GM23338 (cell line): ENCODE results near the gene ADRA2A. TPM values are rescaled to one million over a fixed set of nuclear protein-coding genes. Genes with fewer than 3 reads are reported as not detected.

ENCODE experiments used
- ATAC-seq: fragments of 200-7000 bp; cut with Tn5 transposase; 3 replicates; pipeline ENCODE4 v1.9.1; 2020
- DNase-seq: peaks from one replicate; pipeline ENCODE4 v3.0.0-alpha.2; 2015; ENCODE audit warnings: low spot score
- H2AFZ ChIP-seq: fragments of 200-600 bp; sonication (generic); 2 replicates; pipeline ENCODE4 v1.8.0; 2016; ENCODE audit warnings: antibody characterized with exemption, mild to moderate bottlenecking, moderate library complexity
- H3F3A ChIP-seq: fragments of 200-600 bp; sonication (generic); replicated peaks from 2 replicates; pipeline ENCODE4 v1.8.0; 2017; ENCODE audit warnings: antibody characterized with exemption, mixed run types, low read depth
- H3K27ac ChIP-seq: fragments of 200-600 bp; sonication (generic); 2 replicates; pipeline ENCODE4 v1.6.1; 2016; ENCODE audit warnings: low read depth
- H3K27me3 ChIP-seq: fragments of 200-600 bp; sonication (generic); 2 replicates; pipeline ENCODE4 v1.8.0; 2016; ENCODE audit warnings: mild to moderate bottlenecking, mixed run types, moderate library complexity; ENCODE audit not compliant: insufficient read depth
- H3K36me3 ChIP-seq: fragments of 200-600 bp; sonication (generic); 2 replicates; pipeline ENCODE4 v1.8.0; 2016; ENCODE audit warnings: mild to moderate bottlenecking; ENCODE audit not compliant: insufficient read depth
- H3K4me1 ChIP-seq: fragments of 200-600 bp; sonication (generic); 2 replicates; pipeline ENCODE4 v1.8.0; 2016; ENCODE audit warnings: mild to moderate bottlenecking, moderate library complexity; ENCODE audit not compliant: insufficient read depth
- H3K4me2 ChIP-seq: fragments of 200-600 bp; sonication (generic); 2 replicates; pipeline ENCODE4 v1.7.1; 2017; ENCODE audit warnings: mixed run types
- H3K4me3 ChIP-seq: fragments of 200-600 bp; sonication (generic); 2 replicates; pipeline ENCODE4 v1.6.1; 2016; ENCODE audit warnings: mixed run types
- H3K79me2 ChIP-seq: fragments of 200-600 bp; sonication (generic); replicated peaks from 2 replicates; pipeline ENCODE4 v1.8.0; 2017; ENCODE audit warnings: mild to moderate bottlenecking; ENCODE audit not compliant: insufficient read depth
- H3K9me2 ChIP-seq: fragments of 200-600 bp; sonication (generic); 2 replicates; pipeline ENCODE4 v1.8.0; 2017; ENCODE audit not compliant: insufficient read depth
- H4K20me1 ChIP-seq: fragments of 200-600 bp; sonication (generic); replicated peaks from 2 replicates; pipeline ENCODE4 v1.8.0; 2017; ENCODE audit warnings: mild to moderate bottlenecking; ENCODE audit not compliant: insufficient read depth
- H3K27ac Mint-ChIP-seq: 2 replicates; pipeline ENCODE4 v1.8.0; 2020; ENCODE audit warnings: inconsistent platforms, mild to moderate bottlenecking, moderate library complexity, mixed read lengths
- H3K27me3 Mint-ChIP-seq: 3 replicates; pipeline ENCODE4 v1.8.0; 2022; ENCODE audit warnings: low read depth, mild to moderate bottlenecking, moderate library complexity, mixed read lengths, inconsistent platforms; ENCODE audit not compliant: insufficient read depth, poor library complexity
- H3K36me3 Mint-ChIP-seq: 3 replicates; pipeline ENCODE4 v1.8.0; 2021; ENCODE audit warnings: low read depth, mild to moderate bottlenecking, inconsistent platforms, moderate library complexity, mixed read lengths
- H3K4me1 Mint-ChIP-seq: 3 replicates; pipeline ENCODE4 v1.8.0; 2020; ENCODE audit warnings: mild to moderate bottlenecking, inconsistent platforms, mixed read lengths
- H3K4me3 Mint-ChIP-seq: 3 replicates; pipeline ENCODE4 v1.8.0; 2021; ENCODE audit warnings: moderate library complexity, mild to moderate bottlenecking, inconsistent platforms, mixed read lengths
- H3K9me3 Mint-ChIP-seq: 3 replicates; pipeline ENCODE4 v1.8.0; 2020; ENCODE audit warnings: moderate library complexity, mild to moderate bottlenecking, inconsistent platforms, mixed read lengths
- CREB1 ChIP-seq: fragments of 250-450 bp; sonication (Bioruptor Pico); IDR thresholded peaks from 2 replicates; pipeline ENCODE4 v1.5.0; 2020; ENCODE audit warnings: low read depth, mild to moderate bottlenecking, moderate library complexity
- EZH2 ChIP-seq: fragments of 200-600 bp; sonication (generic); IDR thresholded peaks from one replicate; pipeline ENCODE4 v1.8.0; 2017; ENCODE audit warnings: antibody characterized with exemption, mild to moderate bottlenecking, low read depth; ENCODE audit not compliant: unreplicated experiment
- EZH2phosphoT487 ChIP-seq: fragments of 200-600 bp; sonication (generic); IDR thresholded peaks from one replicate; pipeline ENCODE4 v1.8.1; 2018; ENCODE audit warnings: antibody characterized with exemption; ENCODE audit not compliant: unreplicated experiment
- JUNB ChIP-seq: IDR thresholded peaks from one replicate; pipeline ENCODE4 v1.6.1; 2016; ENCODE audit warnings: antibody characterized with exemption; ENCODE audit not compliant: unreplicated experiment
- NANOG ChIP-seq: IDR thresholded peaks from 2 replicates; pipeline ENCODE4 v1.6.1; 2016; ENCODE audit warnings: antibody characterized with exemption, borderline replicate concordance
- POLR2AphosphoS5 ChIP-seq: IDR thresholded peaks from 2 replicates; pipeline ENCODE4 v1.6.1; 2016; ENCODE audit warnings: antibody characterized with exemption, low read depth
- REST ChIP-seq: IDR thresholded peaks from one replicate; pipeline ENCODE4 v1.6.1; 2018; ENCODE audit warnings: antibody characterized with exemption; ENCODE audit not compliant: unreplicated experiment
- STAT1 ChIP-seq: IDR thresholded peaks from one replicate; pipeline ENCODE4 v1.6.1; 2016; ENCODE audit warnings: antibody characterized with exemption; ENCODE audit not compliant: unreplicated experiment
- ZNF114 ChIP-seq: fragments of 250-450 bp; sonication (Bioruptor Pico); IDR thresholded peaks from 2 replicates; pipeline ENCODE4 v1.5.0; 2020; ENCODE audit warnings: mild to moderate bottlenecking, moderate library complexity
- ZNF331 ChIP-seq: fragments of 250-450 bp; sonication (Bioruptor Pico); IDR thresholded peaks from 2 replicates; pipeline ENCODE4 v1.5.0; 2020; ENCODE audit warnings: low read depth, mild to moderate bottlenecking, moderate library complexity
- ZNF462 ChIP-seq: fragments of 250-450 bp; sonication (Bioruptor Pico); IDR thresholded peaks from 2 replicates; pipeline ENCODE4 v1.5.0; 2020; ENCODE audit warnings: mild to moderate bottlenecking, moderate library complexity
- polyA plus RNA-seq: library from polyadenylated mRNA; unstranded; fragments of >200 nt; fragmentation: Nextera tagmentation; extraction: Ambion mirVana; gene quantifications from 2 replicates; pipeline ENCODE4 v1.2.1, GENCODE V29; 2016
- total RNA-seq: library from RNA; depleted of rRNA; stranded (reverse); fragments of >200 nt; shearing (Covaris generic); gene quantifications from 2 replicates; pipeline ENCODE4 v1.2.3, GENCODE V29; 2014
- TF ChIP-seq, protein P1 (sequence below): IDR thresholded peaks from 2 replicates; pipeline ENCODE4 v1.6.1; 2016; ENCODE audit warnings: antibody characterized with exemption
- TF ChIP-seq, protein P2 (sequence below), 2 experiments: fragments of 200-600 bp in 1 of 2; sonication (generic) in 1 of 2; conservative IDR thresholded peaks; 2 replicates each; pipeline versions ENCODE4 v1.5.1 to v1.6.1; 2016 to 2017; ENCODE audit warnings: antibody characterized with exemption in 2 of 2, low read depth in 2 of 2, mild to moderate bottlenecking in 2 of 2, moderate library complexity in 1 of 2

ADRA2A gene
- total and polyA plus RNA-seq, 2 experiments from 2014 or later = 0.60 to 2.5 TPM

DNA sequence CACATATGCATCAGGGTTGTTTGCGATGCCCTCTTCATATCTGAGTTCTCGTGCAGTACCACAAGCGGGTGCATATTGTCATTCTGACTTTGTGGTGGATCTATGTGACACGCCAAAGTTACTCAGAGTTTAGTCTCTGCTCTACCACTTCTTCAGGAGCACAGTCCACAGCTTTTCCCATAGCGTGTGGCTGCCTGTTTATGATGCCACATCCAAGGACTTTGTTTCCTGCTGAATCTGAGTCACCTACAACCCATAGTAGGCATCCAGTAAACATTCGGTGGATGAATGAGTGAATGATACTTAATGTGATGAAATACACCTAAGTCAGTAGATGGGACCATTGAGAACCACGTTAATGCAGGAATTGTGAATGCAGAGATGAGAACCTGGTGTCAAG lies 15.0 kb downstream of the ADRA2A start:
- H3F3A ChIP-seq = no peaks in the 10 kb centered on the region
- no peaks in the 10 kb centered on the region for H3K36me3 ChIP-seq
- H3K4me3 ChIP-seq = no peak overlapping the region
- no peaks in the 10 kb centered on the region for H3K79me2 ChIP-seq
- H3K4me1 Mint-ChIP-seq = no peaks in the 10 kb centered on the region
- H3K27ac Mint-ChIP-seq = no peak overlapping the region
- H3K27me3 Mint-ChIP-seq = peaks cover 8% of the 10 kb centered on the region
- H3K36me3 Mint-ChIP-seq = no peaks in the 10 kb centered on the region
- DNase-seq (no peak), ATAC-seq (no peak)
- H4K20me1 ChIP-seq = no peaks in the 10 kb centered on the region
- no peak overlapping the region for H3K4me2 ChIP-seq
- H3K4me1 ChIP-seq = no peaks in the 10 kb centered on the region; the same call in 1 of the 2 replicates
- no peak overlapping the region for H3K4me3 Mint-ChIP-seq
- H3K27me3 ChIP-seq = no peaks in the 10 kb centered on the region
- H3K27ac ChIP-seq = no peak overlapping the region
- H3K9me2 ChIP-seq = peaks cover 16% of the 10 kb centered on the region
- H2AFZ ChIP-seq = no peak overlapping the region
- TF ChIP-seq EZH2 (no peak), POLR2AphosphoS5 (no peak), ZNF462 (CRISPR knock-in tag) (no peak), NANOG (no peak), ZNF331 (no peak), ZNF114 (no peak), CREB1 (CRISPR knock-in tag) (no peak), JUNB (no peak), STAT1 (no peak), EZH2phosphoT487 (no peak), REST (no peak)
- TF ChIP-seq, protein P1, sequence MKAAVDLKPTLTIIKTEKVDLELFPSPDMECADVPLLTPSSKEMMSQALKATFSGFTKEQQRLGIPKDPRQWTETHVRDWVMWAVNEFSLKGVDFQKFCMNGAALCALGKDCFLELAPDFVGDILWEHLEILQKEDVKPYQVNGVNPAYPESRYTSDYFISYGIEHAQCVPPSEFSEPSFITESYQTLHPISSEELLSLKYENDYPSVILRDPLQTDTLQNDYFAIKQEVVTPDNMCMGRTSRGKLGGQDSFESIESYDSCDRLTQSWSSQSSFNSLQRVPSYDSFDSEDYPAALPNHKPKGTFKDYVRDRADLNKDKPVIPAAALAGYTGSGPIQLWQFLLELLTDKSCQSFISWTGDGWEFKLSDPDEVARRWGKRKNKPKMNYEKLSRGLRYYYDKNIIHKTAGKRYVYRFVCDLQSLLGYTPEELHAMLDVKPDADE = no peak
- TF ChIP-seq, protein P2, sequence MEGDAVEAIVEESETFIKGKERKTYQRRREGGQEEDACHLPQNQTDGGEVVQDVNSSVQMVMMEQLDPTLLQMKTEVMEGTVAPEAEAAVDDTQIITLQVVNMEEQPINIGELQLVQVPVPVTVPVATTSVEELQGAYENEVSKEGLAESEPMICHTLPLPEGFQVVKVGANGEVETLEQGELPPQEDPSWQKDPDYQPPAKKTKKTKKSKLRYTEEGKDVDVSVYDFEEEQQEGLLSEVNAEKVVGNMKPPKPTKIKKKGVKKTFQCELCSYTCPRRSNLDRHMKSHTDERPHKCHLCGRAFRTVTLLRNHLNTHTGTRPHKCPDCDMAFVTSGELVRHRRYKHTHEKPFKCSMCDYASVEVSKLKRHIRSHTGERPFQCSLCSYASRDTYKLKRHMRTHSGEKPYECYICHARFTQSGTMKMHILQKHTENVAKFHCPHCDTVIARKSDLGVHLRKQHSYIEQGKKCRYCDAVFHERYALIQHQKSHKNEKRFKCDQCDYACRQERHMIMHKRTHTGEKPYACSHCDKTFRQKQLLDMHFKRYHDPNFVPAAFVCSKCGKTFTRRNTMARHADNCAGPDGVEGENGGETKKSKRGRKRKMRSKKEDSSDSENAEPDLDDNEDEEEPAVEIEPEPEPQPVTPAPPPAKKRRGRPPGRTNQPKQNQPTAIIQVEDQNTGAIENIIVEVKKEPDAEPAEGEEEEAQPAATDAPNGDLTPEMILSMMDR (conservative IDR thresholded peaks at IDR 0.05; ENCODE audit: low read depth in 2 of 2) = no peak
- no peaks in the 10 kb centered on the region; the same call in 1 of the 3 replicates for H3K9me3 Mint-ChIP-seq
